ENCODE measurements around the gene RAMACL.
"Not testable (repeated sequence)": the region's sequence is repeated elsewhere in the genome, so short reads cannot be mapped to it uniquely, and the experiment has no call there.

GRCh38 chr6:166634581-166634980 is 48.1 kb upstream of the RAMACL start:
- not testable (repeated sequence) for TF ChIP-seq CTCF, POLR2A (IDR thresholded peaks at IDR 0.05)
